SU-DHL-6 (cell line): ENCODE results near the gene HERC5.

ENCODE experiments used
- H2AFZ ChIP-seq: fragments of 200-600 bp; sonication (generic); 2 replicates; pipeline ENCODE4 v1.6.1; 2014; ENCODE audit warnings: low read depth, mild to moderate bottlenecking, moderate library complexity, mixed read lengths, antibody characterized with exemption, low read length; ENCODE audit not compliant: severe bottlenecking
- H3F3A ChIP-seq: fragments of 200-600 bp; shearing (Covaris generic); 2 replicates; pipeline ENCODE4 v1.6.0; 2016; ENCODE audit warnings: antibody characterized with exemption, mild to moderate bottlenecking; ENCODE audit not compliant: insufficient read depth
- H3K27ac ChIP-seq: fragments of 200-600 bp; sonication (generic); 2 replicates; pipeline ENCODE4 v1.5.1; 2016; ENCODE audit warnings: low read depth, mild to moderate bottlenecking, low read length, moderate library complexity, mixed read lengths
- H3K27me3 ChIP-seq: fragments of 200-600 bp; sonication (generic), shearing (Covaris generic); 2 replicates; pipeline ENCODE4 v1.6.0; 2014; ENCODE audit warnings: mild to moderate bottlenecking, low read length
- H3K36me3 ChIP-seq: fragments of 200-600 bp; sonication (generic); 2 replicates; pipeline ENCODE4 v1.6.1; 2014; ENCODE audit warnings: mild to moderate bottlenecking, low read length, mixed read lengths
- H3K4me2 ChIP-seq: fragments of 300-600, 200-600 bp; shearing (Covaris generic), sonication (generic); 2 replicates; pipeline ENCODE4 v1.6.0; 2014; ENCODE audit warnings: low read length, low read depth, mild to moderate bottlenecking; ENCODE audit not compliant: poor library complexity, severe bottlenecking
- H3K4me3 ChIP-seq: fragments of 200-600 bp; sonication (generic); 2 replicates; pipeline ENCODE4 v1.5.1; 2014; ENCODE audit warnings: antibody characterized with exemption, low read length, mild to moderate bottlenecking, mixed read lengths; ENCODE audit not compliant: insufficient read depth, poor library complexity, severe bottlenecking
- H3K79me2 ChIP-seq: fragments of 200-600 bp; sonication (generic); 2 replicates; pipeline ENCODE4 v1.6.1; 2014; ENCODE audit warnings: mild to moderate bottlenecking, low read length, moderate library complexity; ENCODE audit not compliant: insufficient read depth
- H3K9ac ChIP-seq: fragments of 200-600 bp; sonication (generic); 2 replicates; pipeline ENCODE4 v1.7.0; 2014; ENCODE audit warnings: mild to moderate bottlenecking, low read length
- H3K9me2 ChIP-seq: fragments of 200-600 bp; sonication (generic); replicated peaks from 2 replicates; pipeline ENCODE4 v1.6.1; 2014; ENCODE audit warnings: low read length; ENCODE audit not compliant: insufficient read depth
- H3K9me3 ChIP-seq: fragments of 200-600 bp; sonication (generic); 2 replicates; pipeline ENCODE4 v1.6.1; 2014; ENCODE audit warnings: low read length, mixed read lengths; ENCODE audit not compliant: insufficient read depth
- H4K20me1 ChIP-seq: fragments of 200-600 bp; sonication (generic); 2 replicates; pipeline ENCODE4 v1.6.1; 2014; ENCODE audit warnings: low read depth, mild to moderate bottlenecking, antibody characterized with exemption, low read length, moderate library complexity, mixed read lengths
- CTCF ChIP-seq: fragments of 200-600 bp; sonication (generic); IDR thresholded peaks from one replicate; pipeline ENCODE4 v1.5.1; 2017; ENCODE audit warnings: antibody characterized with exemption, mild to moderate bottlenecking, low read length, moderate library complexity; ENCODE audit not compliant: insufficient read depth, poor library complexity, severe bottlenecking
- EZH2phosphoT487 ChIP-seq: fragments of 200-600 bp; sonication (generic), shearing (Covaris generic); conservative IDR thresholded peaks from 2 replicates; pipeline ENCODE4 v1.6.1; 2018; ENCODE audit warnings: mild to moderate bottlenecking, antibody characterized with exemption, low read length, moderate library complexity, mixed read lengths

HERC5 gene

GRCh38 chr4:88442689-88443191, 14.2 kb upstream of the HERC5 start:
- no peaks in the 10 kb centered on the region for H3F3A ChIP-seq
- no peak overlapping the region for H2AFZ ChIP-seq
- H3K9ac ChIP-seq = no peak overlapping the region
- no peak overlapping the region for H3K4me3 ChIP-seq
- H3K79me2 ChIP-seq = no peaks in the 10 kb centered on the region
- H3K9me3 ChIP-seq = no peaks in the 10 kb centered on the region
- TF ChIP-seq CTCF (no peak), EZH2phosphoT487 (no peak)
- H3K4me2 ChIP-seq = no peak overlapping the region
- no peaks in the 10 kb centered on the region for H3K9me2 ChIP-seq
- no peak overlapping the region for H3K27ac ChIP-seq
- no peaks in the 10 kb centered on the region for H4K20me1 ChIP-seq
- H3K36me3 ChIP-seq = no peaks in the 10 kb centered on the region
- H3K27me3 ChIP-seq = no peaks in the 10 kb centered on the region

- Histone ChIP-seq H3K27ac (no peak overlapping the region), H3K9ac (no peak overlapping the region), H3K9me2 (no peaks in the 10 kb centered on the region), H3K4me3 (no peak overlapping the region), H3K4me2 (no peak overlapping the region), H2AFZ (no peak overlapping the region), H3F3A (no peaks in the 10 kb centered on the region), H3K27me3 (no peaks in the 10 kb centered on the region), H3K79me2 (no peaks in the 10 kb centered on the region), H4K20me1 (no peaks in the 10 kb centered on the region), H3K36me3 (no peaks in the 10 kb centered on the region), H3K9me3 (no peaks in the 10 kb centered on the region)
- TF ChIP-seq EZH2phosphoT487 (no peak), CTCF (no peak)
Observed at GRCh38 chr4:88443486-88443885, 13.4 kb upstream of the HERC5 start.

- H3K4me2 ChIP-seq = no peak overlapping the region
- TF ChIP-seq EZH2phosphoT487 = no peak
- no peak for TF ChIP-seq CTCF
- no peaks in the 10 kb centered on the region for H4K20me1 ChIP-seq
- H3K9ac ChIP-seq = no peak overlapping the region
- H3K27me3 ChIP-seq = no peaks in the 10 kb centered on the region
- H3F3A ChIP-seq = no peaks in the 10 kb centered on the region
- no peak overlapping the region for H3K4me3 ChIP-seq
- H3K9me2 ChIP-seq = no peaks in the 10 kb centered on the region
- H3K36me3 ChIP-seq = no peaks in the 10 kb centered on the region
- no peak overlapping the region for H2AFZ ChIP-seq
- H3K27ac ChIP-seq = no peak overlapping the region
- no peaks in the 10 kb centered on the region for H3K79me2 ChIP-seq
- no peaks in the 10 kb centered on the region for H3K9me3 ChIP-seq
Observed at GRCh38 chr4:88445252-88445651, 11.7 kb upstream of the HERC5 start.
